ENCODE measurements around the gene GRM4. TPM values are rescaled to one million over a fixed set of nuclear protein-coding genes. Genes with fewer than 3 reads are reported as not detected.

Gene GRM4
- total RNA-seq, 2 donors from 2014 or later, result not detected

DNA sequence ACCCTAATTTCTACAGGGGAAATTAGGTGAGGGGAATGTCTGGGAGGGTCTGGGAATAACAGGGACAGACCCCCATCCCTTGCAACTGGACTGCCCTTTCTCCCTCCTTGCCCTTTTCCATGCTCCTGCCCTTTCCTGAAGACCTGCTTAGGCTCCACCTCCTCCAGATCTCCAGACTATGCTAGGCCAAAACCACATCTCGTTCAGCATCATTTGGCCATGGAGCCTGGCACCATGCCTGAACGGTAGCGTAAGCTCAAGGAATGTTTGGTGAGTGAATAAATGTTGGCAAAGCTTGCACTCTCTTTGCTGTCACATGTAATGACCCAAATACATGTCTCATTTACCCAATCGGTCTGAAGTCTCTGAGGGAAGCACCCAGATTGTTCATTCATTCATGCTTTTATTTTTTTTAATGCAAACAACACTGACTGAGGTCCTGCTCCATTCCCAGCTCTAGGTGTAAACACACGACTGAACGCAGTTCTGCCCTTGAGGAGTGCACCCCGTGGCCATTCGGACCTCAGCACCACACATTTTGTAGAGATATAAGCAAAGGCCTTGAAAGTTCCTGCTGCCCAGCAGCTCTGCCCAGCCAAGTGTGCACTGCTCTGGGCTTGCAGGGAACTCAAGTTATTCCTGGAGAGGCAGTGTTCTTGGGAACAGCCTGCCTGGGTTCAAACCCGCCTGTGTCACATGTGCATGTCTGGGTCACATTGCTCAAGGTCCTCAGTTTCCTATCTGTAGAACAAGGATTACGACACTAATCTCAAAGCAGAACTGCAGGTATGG is 1.1 kb upstream of the GRM4 start:
- intact Hi-C loops (cut with DNase I, micrococcal nuclease), result no loop called here
- ATAC-seq, result no peak
- DNase-seq, result no peak

DNA sequence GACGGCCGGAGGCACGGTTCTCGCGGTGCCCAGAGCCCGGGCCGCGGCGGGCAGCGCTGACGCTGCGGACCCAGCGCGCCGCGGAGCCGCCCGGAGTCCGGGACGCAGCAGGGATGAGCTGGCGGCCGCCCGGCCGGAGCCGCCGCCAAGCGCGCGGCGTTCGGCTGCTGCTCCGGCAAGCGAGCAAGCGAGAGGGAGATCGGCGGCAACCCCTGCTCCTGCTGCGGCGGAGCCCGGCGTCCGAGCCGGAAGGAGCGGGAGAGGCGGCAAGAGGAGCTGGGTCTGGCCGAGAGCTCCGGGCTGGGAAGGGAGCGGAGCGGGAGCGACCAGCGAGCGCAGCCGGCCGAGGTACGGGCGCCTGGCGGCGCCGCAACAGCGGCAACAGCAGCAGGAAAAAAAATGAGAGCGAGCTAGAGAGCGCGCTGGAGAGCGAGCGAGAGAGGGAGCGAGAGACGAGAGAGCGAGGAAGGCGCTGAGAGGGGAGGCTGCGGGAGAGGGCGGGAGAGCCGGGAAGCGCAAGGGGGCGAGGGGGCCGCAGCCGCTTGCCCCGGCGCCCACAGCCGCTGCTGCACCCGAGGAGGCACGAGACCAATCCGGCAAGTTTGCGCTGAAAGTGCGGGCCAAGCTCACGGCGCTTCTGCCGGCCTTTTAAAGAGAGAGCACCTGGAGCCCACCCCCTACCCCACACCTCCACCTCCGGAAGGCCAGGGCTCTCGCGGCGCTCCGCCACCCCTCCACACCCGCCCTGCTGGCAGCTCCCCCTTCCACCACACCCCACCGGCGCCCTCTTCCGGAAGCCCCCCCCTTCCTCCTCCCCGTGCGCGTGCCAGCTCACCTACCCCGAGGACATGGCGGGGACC is 496 bp downstream of the GRM4 start:
- peak in 1 of 2 donors; percentile 12 for DNase-seq
- intact Hi-C loops (cut with DNase I, micrococcal nuclease), result no loop called here
- ATAC-seq, result peak; percentile 32

DNA sequence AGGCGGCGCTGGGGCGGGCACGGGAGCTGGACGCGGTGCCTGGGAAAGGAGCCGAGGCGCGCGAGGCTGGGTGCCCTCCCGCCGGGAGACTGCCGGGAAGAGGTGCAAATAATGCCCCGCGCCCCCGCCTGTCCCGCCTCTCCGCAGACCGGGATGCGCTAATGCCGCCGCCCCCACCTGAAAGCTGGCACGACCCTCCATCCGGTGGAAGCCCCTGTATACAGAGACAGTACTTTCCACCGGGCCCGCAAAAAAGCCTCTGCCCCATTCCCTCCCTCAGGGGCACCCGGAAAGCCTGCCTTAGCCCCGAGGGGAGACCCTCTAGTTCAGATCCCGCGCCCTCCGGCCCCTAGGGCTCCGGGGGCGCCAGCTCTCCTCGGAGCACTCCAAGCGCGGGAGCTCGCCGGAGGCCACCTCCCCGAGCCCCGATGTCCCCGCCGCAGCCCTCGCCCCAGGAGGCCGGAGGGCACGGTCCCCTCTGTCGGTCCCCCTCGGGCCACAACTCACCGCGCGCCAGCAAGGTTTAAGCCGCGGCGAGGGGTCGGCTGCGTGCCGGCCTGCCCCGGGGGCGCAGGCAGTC is 1.2 kb downstream of the GRM4 start:
- DNase-seq (no peak), ATAC-seq (no peak)
- intact Hi-C loops (cut with DNase I, micrococcal nuclease), result no loop called here

- DNase-seq (peak in 1 of 2 donors; percentile 25), ATAC-seq (no peak)
- intact Hi-C loops (cut with DNase I, micrococcal nuclease), result no loop called here
Observed at GRCh38 chr6:34143884-34144580, 1.9 kb downstream of the GRM4 start.

DNA sequence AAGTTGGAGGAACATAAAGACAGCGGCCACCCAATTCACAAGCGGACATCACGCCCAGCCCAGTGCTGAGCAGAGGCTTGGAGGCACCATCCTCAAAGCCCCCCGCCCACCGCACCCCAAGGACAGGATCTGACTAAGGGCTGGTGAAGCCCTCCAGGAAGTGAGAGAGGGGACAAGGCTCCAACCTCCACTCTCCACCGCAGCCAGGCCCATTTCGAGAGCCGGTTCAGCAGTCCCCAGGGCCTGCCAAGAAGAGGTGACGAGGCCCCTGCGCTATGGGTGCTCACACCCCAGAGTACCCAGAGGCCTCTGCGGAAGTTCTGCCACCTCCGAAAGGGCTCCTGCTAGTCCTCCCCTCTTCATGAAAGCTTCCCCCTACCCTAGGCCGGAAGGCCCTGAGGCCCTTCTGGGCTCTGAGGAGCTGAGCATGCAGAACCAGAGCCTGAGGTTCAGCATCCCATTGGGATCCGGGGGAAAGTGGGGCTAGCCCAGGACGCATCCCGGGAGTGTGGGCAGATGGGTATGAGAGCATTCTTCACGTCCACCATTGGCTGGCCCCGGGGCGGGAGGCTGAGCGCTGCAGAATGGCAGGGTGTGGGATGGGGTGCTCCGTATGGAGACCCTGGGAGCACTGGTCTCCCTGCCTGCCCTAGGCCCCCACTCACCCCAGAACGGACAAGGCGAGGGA is 2.5 kb downstream of the GRM4 start:
- no peak for ATAC-seq
- intact Hi-C loops (cut with DNase I, micrococcal nuclease), result no loop called here

DNA sequence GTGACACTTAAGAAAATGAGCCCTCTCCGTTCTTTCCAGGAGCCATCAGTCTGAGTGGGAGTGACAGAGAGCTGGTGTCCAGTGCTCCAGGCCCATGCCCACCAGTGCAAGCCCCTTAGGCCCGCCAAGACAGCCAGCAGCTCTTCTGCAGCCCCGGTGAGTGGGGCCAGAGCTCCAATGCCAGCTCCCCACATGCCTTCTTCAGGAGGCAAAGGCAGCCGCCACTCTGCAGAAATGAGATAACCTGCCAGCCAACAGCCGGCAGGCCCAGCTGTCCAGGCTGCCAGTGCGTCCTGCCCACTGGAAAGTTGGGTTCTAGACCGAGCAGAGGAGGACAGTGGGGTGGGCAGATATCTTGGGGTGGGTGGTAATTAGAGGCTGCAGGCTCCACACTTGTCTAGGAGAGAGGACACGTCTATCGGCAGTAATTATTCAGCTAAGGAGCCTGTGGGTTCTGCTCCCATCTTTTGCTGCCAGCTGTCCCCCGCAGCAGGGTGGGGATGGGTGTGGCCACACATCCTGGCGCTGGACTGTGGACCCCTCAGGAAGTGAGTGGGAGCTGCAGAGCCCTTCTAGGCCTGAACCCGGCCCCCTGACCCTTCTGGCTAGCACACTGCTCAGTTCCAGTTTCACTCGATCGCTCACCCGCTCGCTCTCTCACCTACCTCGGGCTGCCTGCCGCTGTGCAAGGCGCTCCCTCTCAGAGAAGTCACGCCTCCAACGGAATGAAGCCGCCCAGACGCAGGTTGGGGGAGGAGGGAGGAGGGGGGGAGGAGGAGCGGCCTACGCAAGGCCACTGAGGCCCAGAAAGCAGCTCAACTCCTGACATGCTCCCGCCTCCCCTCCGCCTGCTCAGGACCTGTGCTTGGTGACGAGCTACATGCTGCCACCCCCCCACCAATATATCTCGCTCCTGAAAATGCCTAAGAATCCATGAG is 3.6 kb downstream of the GRM4 start:
- DNase-seq (peak in 1 of 2 donors; percentile 34), ATAC-seq (peak; percentile 72)
- intact Hi-C loops (cut with DNase I, micrococcal nuclease), result no loop called here

More for the DNA sequence above, 2.5 kb downstream of the GRM4 start:
- no peak for DNase-seq

- DNase-seq, result no peak
- ATAC-seq, result no peak
- intact Hi-C loops (cut with DNase I, micrococcal nuclease), result no loop called here
Observed at GRCh38 chr6:34140075-34140474, 5.8 kb downstream of the GRM4 start.

GRCh38 chr6:34138914-34139510 is 6.9 kb downstream of the GRM4 start:
- intact Hi-C loops (cut with DNase I, micrococcal nuclease), result no loop called here
- DNase-seq, result no peak
- no peak for ATAC-seq

DNA sequence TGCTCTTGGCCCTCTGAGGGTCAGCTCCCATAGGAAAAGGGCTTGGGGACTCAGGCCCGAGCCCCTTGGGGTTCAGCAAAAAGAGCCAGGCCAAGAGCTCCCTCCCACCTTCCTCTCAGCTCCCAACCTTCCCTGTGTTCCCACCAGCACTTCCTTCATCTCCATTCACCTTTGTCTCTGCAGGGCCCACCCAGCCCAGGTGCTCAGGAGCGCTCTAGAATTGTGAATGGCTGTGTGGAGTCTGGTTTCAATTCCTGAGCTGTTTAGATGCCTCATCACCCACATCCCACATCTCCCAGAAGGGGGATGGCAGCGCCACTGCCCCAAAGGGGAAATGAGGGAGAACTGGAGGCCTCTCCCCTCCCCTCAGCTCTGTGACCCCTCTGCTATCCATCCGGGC is 7.7 kb downstream of the GRM4 start:
- intact Hi-C loops (cut with DNase I, micrococcal nuclease), result no loop called here
- ATAC-seq, result no peak

GRCh38 chr6:34135541-34135940 is 10.3 kb downstream of the GRM4 start:
- intact Hi-C loops (cut with DNase I, micrococcal nuclease), result no loop called here
- ATAC-seq (no peak), DNase-seq (no peak)

More for the DNA sequence above, 7.7 kb downstream of the GRM4 start:
- DNase-seq, result no peak

- intact Hi-C loops (cut with DNase I, micrococcal nuclease), result no loop called here
- peak; percentile 52 for ATAC-seq
- peak in 1 of 2 donors; percentile 38 for DNase-seq
Observed at GRCh38 chr6:34132486-34133185, 13.3 kb downstream of the GRM4 start.

DNA sequence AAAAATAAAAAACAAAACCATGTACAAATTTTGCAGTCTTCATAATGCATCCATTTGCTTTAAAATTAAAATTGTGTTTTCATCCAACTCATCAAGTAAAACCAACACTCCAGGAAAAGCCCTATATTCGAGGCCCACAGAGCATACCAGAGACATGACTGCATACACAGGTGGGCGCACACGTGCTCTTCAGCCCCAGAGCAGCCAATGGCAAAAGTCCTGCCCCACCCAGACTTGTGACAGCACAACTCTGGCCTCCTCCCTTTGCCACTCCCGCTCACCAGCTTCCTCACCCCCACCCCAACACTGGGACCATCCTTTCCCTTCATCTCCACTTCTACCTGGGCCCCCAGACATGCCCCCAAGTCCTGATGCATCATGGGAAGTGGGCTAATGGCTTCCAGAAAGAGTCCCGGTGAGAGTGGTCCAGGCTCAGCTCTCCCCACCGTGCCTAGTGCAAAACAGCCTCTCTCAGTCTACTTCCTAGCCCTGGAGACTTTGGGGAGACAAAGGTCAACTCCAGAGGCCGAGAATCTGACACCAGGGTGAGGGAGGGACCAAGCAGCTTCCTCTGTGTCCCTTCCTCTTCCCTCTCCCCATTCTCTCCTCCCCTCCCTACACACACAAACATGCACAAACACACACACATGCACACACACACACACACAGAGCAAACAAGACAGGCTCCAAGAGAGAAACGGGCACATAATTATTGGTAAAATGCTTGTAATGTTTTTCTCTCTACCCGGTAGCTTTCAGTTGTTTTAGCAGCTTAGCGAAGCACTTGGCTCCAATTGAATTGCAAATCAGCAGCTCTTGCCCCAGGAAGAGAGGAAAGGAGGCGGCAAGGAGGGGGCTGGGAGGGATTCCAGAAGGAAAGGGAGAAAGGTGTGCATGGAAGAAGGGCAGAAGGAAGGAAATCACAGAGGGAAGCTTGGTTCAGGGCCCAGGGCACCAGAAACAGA is 14.3 kb downstream of the GRM4 start:
- intact Hi-C loops (cut with DNase I, micrococcal nuclease), result no loop called here
- DNase-seq (no peak), ATAC-seq (no peak)

DNA sequence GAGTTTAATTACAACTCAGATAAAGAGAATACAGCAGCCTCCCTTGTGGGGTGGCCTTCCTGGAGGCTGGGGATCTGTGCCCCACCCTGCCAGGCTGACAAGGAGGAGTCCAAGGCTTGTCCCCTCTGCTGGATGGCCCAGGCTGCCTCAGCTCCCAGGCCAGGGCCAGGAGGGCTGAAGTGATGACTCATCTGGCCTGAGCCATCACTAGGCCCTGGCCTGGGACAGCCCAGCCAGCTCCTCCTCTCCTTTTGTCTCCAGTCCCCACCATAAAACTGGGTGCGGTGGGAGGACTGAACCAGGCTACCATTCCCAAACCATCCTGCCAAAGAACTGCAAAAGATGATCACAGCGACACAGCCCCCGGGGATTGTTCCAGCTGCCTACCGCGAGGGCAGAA is 15.0 kb downstream of the GRM4 start:
- intact Hi-C loops (cut with DNase I, micrococcal nuclease), result no loop called here
- ATAC-seq (no peak), DNase-seq (no peak)

- no peak for ATAC-seq
Observed at GRCh38 chr6:34129753-34130152, 16.1 kb downstream of the GRM4 start.

DNA sequence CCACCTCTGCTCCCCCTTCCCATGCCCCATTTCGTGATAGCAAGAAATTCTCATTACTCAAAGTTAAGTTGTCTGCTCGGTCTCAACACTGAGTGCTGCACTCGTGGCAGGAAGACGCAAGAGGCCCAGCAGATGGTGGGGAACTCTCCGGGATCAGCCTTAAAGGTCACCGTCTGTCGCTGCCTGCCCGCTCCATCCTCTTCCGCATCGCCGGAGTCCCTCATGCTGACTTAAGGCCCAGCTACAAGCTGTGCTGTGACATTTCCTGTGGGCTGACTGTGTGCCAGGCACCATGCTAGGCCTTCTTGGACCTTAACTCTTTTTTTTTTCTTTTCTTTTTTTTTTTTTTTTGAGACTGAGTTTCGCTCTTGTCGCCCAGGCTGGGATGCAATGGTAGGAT is 17.8 kb downstream of the GRM4 start:
- ATAC-seq (no peak), DNase-seq (no peak)
- intact Hi-C loops (cut with DNase I, micrococcal nuclease), result no loop called here

More at GRCh38 chr6:34129753-34130152, 16.1 kb downstream of the GRM4 start:
- intact Hi-C loops (cut with DNase I, micrococcal nuclease), result no loop called here
- no peak for DNase-seq

All from left colon (tissue), 2 donors.